HUES64 (cell line): ENCODE measurements around the gene C1orf210.

ENCODE experiments used
- H3K27ac ChIP-seq: 2 replicates; pipeline ENCODE4 v1.7.0; 2013; ENCODE audit warnings: low read depth, low read length, inconsistent platforms
- H3K27me3 ChIP-seq: 2 replicates; pipeline ENCODE4 v1.6.1; 2013; ENCODE audit warnings: mild to moderate bottlenecking, low read length; ENCODE audit not compliant: insufficient read depth
- H3K36me3 ChIP-seq: 2 replicates; pipeline ENCODE4 v1.6.1; 2013; ENCODE audit warnings: mild to moderate bottlenecking, low read length; ENCODE audit not compliant: insufficient read depth
- H3K4me1 ChIP-seq: 2 replicates; pipeline ENCODE4 v1.6.1; 2013; ENCODE audit warnings: mild to moderate bottlenecking, low read length, moderate library complexity; ENCODE audit not compliant: insufficient read depth
- H3K4me3 ChIP-seq: 2 replicates; pipeline ENCODE4 v1.5.1; 2013; ENCODE audit warnings: mild to moderate bottlenecking, low read length, moderate library complexity
- H3K9ac ChIP-seq: 2 replicates; pipeline ENCODE4 v1.6.1; 2013; ENCODE audit warnings: mild to moderate bottlenecking, low read depth, low read length
- H3K9me3 ChIP-seq: 2 replicates; pipeline ENCODE4 v1.6.1; 2013; ENCODE audit warnings: low read depth, low read length; ENCODE audit not compliant: insufficient read depth
- WGBS: fragments of 150-250, 120-280 bp; methylation state at CpG from one replicate; pipeline ENCODE4 v1.1.7; 2013; ENCODE audit warnings: missing lambda C conversion rate; 5-methylcytosine and 5-hydroxymethylcytosine counted together

The C1orf210 gene

GRCh38 chr1:43255438-43256210 lies 29.8 kb downstream of the C1orf210 start:
- Histone ChIP-seq H3K9ac (no peak overlapping the region), H3K4me1 (no peaks in the 10 kb centered on the region), H3K36me3 (no peaks in the 10 kb centered on the region), H3K4me3 (no peak overlapping the region), H3K9me3 (peaks cover 28% of the 10 kb centered on the region), H3K27me3 (no peaks in the 10 kb centered on the region), H3K27ac (no peak overlapping the region)
- WGBS, result 70% methylated on average over 10 of the region's 10 CpGs

GRCh38 chr1:43253876-43254275 lies 31.5 kb downstream of the C1orf210 start:
- H3K36me3 ChIP-seq, result no peaks in the 10 kb centered on the region
- no peak overlapping the region for H3K4me3 ChIP-seq
- H3K9ac ChIP-seq, result no peak overlapping the region
- H3K9me3 ChIP-seq, result peaks cover 22% of the 10 kb centered on the region
- H3K4me1 ChIP-seq, result no peaks in the 10 kb centered on the region
- no peak overlapping the region for H3K27ac ChIP-seq
- WGBS, result 89% methylated on average over 8 of the region's 8 CpGs
- H3K27me3 ChIP-seq, result no peaks in the 10 kb centered on the region

GRCh38 chr1:43253173-43253572 lies 32.2 kb downstream of the C1orf210 start:
- Histone ChIP-seq H3K36me3 (no peaks in the 10 kb centered on the region), H3K9me3 (peaks cover 19% of the 10 kb centered on the region), H3K27me3 (no peaks in the 10 kb centered on the region), H3K9ac (no peak overlapping the region), H3K4me1 (no peaks in the 10 kb centered on the region), H3K4me3 (no peak overlapping the region), H3K27ac (no peak overlapping the region)
- 91% methylated on average over 4 of the region's 4 CpGs for WGBS

- 93% methylated on average over 1 of the region's 1 CpG for WGBS
- H3K9ac ChIP-seq, result no peak overlapping the region
Observed at GRCh38 chr1:43252225-43252624, 33.2 kb downstream of the C1orf210 start.

GRCh38 chr1:43251024-43251423 lies 34.4 kb downstream of the C1orf210 start:
- Histone ChIP-seq H3K27me3 (no peaks in the 10 kb centered on the region), H3K36me3 (no peaks in the 10 kb centered on the region), H3K4me1 (no peaks in the 10 kb centered on the region), H3K9me3 (peaks cover 30% of the 10 kb centered on the region), H3K9ac (no peak overlapping the region), H3K4me3 (no peak overlapping the region), H3K27ac (no peak overlapping the region)
- WGBS, result 88% methylated on average over 5 of the region's 5 CpGs

More at GRCh38 chr1:43252225-43252624, 33.2 kb downstream of the C1orf210 start:
- H3K4me3 ChIP-seq, result no peak overlapping the region
- no peaks in the 10 kb centered on the region for H3K36me3 ChIP-seq
- H3K4me1 ChIP-seq, result no peaks in the 10 kb centered on the region
- peaks cover 18% of the 10 kb centered on the region for H3K9me3 ChIP-seq
- no peaks in the 10 kb centered on the region for H3K27me3 ChIP-seq
- H3K27ac ChIP-seq, result no peak overlapping the region

- Histone ChIP-seq H3K36me3 (no peaks in the 10 kb centered on the region), H3K27me3 (no peaks in the 10 kb centered on the region), H3K4me3 (no peak overlapping the region), H3K27ac (no peak overlapping the region), H3K4me1 (no peaks in the 10 kb centered on the region), H3K9me3 (peaks cover 36% of the 10 kb centered on the region), H3K9ac (no peak overlapping the region)
- 92% methylated on average over 3 of the region's 3 CpGs for WGBS
Observed at GRCh38 chr1:43250351-43250761, 35.0 kb downstream of the C1orf210 start.

GRCh38 chr1:43247256-43247921 lies 38.0 kb downstream of the C1orf210 start:
- H3K27ac ChIP-seq, result no peak overlapping the region
- no peak overlapping the region for H3K9ac ChIP-seq
- no peaks in the 10 kb centered on the region for H3K27me3 ChIP-seq
- 70% methylated on average over 5 of the region's 6 CpGs for WGBS
- H3K36me3 ChIP-seq, result no peaks in the 10 kb centered on the region
- peaks cover 41% of the 10 kb centered on the region for H3K9me3 ChIP-seq
- no peak overlapping the region for H3K4me3 ChIP-seq
- H3K4me1 ChIP-seq, result no peaks in the 10 kb centered on the region

GRCh38 chr1:43246466-43247213 lies 38.7 kb downstream of the C1orf210 start:
- Histone ChIP-seq H3K36me3 (no peaks in the 10 kb centered on the region), H3K9ac (no peak overlapping the region), H3K4me3 (no peak overlapping the region), H3K27ac (no peak overlapping the region), H3K9me3 (peaks cover 41% of the 10 kb centered on the region), H3K27me3 (no peaks in the 10 kb centered on the region), H3K4me1 (no peaks in the 10 kb centered on the region)
- 97% methylated on average over 4 of the region's 4 CpGs for WGBS

- H3K9me3 ChIP-seq, result peaks cover 29% of the 10 kb centered on the region
- 93% methylated on average over 6 of the region's 6 CpGs for WGBS
- no peak overlapping the region for H3K9ac ChIP-seq
- H3K4me1 ChIP-seq, result no peaks in the 10 kb centered on the region
- no peaks in the 10 kb centered on the region for H3K36me3 ChIP-seq
- H3K27ac ChIP-seq, result no peak overlapping the region
- H3K4me3 ChIP-seq, result no peak overlapping the region
- H3K27me3 ChIP-seq, result no peaks in the 10 kb centered on the region
Observed at GRCh38 chr1:43243299-43243698, 42.1 kb downstream of the C1orf210 start.

GRCh38 chr1:43241413-43241836 lies 44.0 kb downstream of the C1orf210 start:
- Histone ChIP-seq H3K4me3 (no peak overlapping the region), H3K9me3 (peaks cover 16% of the 10 kb centered on the region), H3K4me1 (no peaks in the 10 kb centered on the region), H3K9ac (no peak overlapping the region), H3K36me3 (no peaks in the 10 kb centered on the region), H3K27ac (no peak overlapping the region), H3K27me3 (no peaks in the 10 kb centered on the region)
- WGBS, result 65% methylated on average over 6 of the region's 6 CpGs

GRCh38 chr1:43239484-43239883 lies 45.9 kb downstream of the C1orf210 start:
- Histone ChIP-seq H3K4me1 (no peaks in the 10 kb centered on the region), H3K36me3 (no peaks in the 10 kb centered on the region), H3K27ac (no peak overlapping the region), H3K4me3 (no peak overlapping the region), H3K9me3 (no peaks in the 10 kb centered on the region), H3K9ac (no peak overlapping the region), H3K27me3 (no peaks in the 10 kb centered on the region)
- 85% methylated on average over 3 of the region's 3 CpGs for WGBS
